ENCODE measurements around the gene DMBT1.

DNA sequence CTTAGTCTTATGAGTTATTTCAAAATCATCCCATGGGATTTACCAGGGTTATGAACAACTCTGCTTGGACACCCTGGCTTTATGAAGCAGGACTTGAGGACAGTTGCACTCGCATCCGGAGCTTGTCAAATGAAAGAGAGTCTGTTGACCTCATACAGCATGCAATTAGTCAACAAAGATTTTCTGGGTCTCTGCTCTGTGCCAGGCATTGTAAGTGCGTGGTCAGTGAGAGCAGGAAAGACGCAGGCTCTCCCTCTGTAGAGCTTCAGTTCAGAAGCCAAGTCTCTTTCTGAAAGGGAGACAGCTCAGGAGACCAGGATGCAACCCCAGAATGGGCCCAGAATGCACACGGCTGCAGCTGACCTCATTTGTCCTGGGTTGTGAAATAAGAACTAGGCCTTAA is 45.5 kb upstream of the DMBT1 start:
- TF ChIP-seq, protein P1, sequence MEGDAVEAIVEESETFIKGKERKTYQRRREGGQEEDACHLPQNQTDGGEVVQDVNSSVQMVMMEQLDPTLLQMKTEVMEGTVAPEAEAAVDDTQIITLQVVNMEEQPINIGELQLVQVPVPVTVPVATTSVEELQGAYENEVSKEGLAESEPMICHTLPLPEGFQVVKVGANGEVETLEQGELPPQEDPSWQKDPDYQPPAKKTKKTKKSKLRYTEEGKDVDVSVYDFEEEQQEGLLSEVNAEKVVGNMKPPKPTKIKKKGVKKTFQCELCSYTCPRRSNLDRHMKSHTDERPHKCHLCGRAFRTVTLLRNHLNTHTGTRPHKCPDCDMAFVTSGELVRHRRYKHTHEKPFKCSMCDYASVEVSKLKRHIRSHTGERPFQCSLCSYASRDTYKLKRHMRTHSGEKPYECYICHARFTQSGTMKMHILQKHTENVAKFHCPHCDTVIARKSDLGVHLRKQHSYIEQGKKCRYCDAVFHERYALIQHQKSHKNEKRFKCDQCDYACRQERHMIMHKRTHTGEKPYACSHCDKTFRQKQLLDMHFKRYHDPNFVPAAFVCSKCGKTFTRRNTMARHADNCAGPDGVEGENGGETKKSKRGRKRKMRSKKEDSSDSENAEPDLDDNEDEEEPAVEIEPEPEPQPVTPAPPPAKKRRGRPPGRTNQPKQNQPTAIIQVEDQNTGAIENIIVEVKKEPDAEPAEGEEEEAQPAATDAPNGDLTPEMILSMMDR (conservative IDR thresholded peaks at IDR 0.05 in 1 of 2, IDR thresholded peaks at IDR 0.05 in 1 of 2; ENCODE audit: extremely low read depth in 1 of 2, insufficient read depth in 1 of 2, low read depth in 1 of 2, low read length in 2 of 2), result no peak
- TF ChIP-seq EZH2 (IDR thresholded peaks at IDR 0.05; ENCODE audit: borderline replicate concordance, low read length), result no peak

Measured in mammary epithelial cell (primary cell).